Adrenal gland (tissue), 5 donors: ENCODE results near the gene PRMT7.

Source experiments
- POLR2A ChIP-seq, 2 donors: fragments of 450-650 bp; IDR thresholded peaks; one replicate each; pipeline ENCODE4 v1.6.1; 2017; ENCODE audit warnings: antibody characterized with exemption in 2 of 2, mild to moderate bottlenecking in 2 of 2, moderate library complexity in 1 of 2
- TF ChIP-seq, protein P1 (sequence below), 6 experiments: fragments of 450-650 bp in 4 of 6; fragments of 200-600 bp in 2 of 6; sonication (generic) in 1 of 6; IDR thresholded peaks; 1 replicate in 5 of 6; 2 replicates in 1 of 6; pipeline versions ENCODE4 v1.5.1 to v1.8.0; 2016 to 2021; ENCODE audit warnings: antibody characterized with exemption in 6 of 6, mild to moderate bottlenecking in 2 of 6, moderate library complexity in 1 of 6
- donor health status: DM: no; HTN: no; CAD: no.

GRCh38 chr16:68374246-68374805 lies 63.5 kb downstream of the PRMT7 start:
- TF ChIP-seq, protein P1, sequence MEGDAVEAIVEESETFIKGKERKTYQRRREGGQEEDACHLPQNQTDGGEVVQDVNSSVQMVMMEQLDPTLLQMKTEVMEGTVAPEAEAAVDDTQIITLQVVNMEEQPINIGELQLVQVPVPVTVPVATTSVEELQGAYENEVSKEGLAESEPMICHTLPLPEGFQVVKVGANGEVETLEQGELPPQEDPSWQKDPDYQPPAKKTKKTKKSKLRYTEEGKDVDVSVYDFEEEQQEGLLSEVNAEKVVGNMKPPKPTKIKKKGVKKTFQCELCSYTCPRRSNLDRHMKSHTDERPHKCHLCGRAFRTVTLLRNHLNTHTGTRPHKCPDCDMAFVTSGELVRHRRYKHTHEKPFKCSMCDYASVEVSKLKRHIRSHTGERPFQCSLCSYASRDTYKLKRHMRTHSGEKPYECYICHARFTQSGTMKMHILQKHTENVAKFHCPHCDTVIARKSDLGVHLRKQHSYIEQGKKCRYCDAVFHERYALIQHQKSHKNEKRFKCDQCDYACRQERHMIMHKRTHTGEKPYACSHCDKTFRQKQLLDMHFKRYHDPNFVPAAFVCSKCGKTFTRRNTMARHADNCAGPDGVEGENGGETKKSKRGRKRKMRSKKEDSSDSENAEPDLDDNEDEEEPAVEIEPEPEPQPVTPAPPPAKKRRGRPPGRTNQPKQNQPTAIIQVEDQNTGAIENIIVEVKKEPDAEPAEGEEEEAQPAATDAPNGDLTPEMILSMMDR (IDR thresholded peaks at IDR 0.05) = no peak
- TF ChIP-seq POLR2A (IDR thresholded peaks at IDR 0.05) = no peak
